DMS 273 (cell line): ENCODE data around the gene SMCO4.
"Not testable (repeated sequence)": the region's sequence is repeated elsewhere in the genome, so short reads cannot be mapped to it uniquely, and the experiment has no call there.

Experiments
- DNase-seq: peaks from one replicate; lab custom pipeline; 2025; ENCODE audit not compliant: unreplicated experiment; lab: John Stamatoyannopoulos, UW

SMCO4 gene

GRCh38 chr11:93560199-93560932 lies 17.2 kb upstream of the SMCO4 start:
- no peak for DNase-seq

DNA sequence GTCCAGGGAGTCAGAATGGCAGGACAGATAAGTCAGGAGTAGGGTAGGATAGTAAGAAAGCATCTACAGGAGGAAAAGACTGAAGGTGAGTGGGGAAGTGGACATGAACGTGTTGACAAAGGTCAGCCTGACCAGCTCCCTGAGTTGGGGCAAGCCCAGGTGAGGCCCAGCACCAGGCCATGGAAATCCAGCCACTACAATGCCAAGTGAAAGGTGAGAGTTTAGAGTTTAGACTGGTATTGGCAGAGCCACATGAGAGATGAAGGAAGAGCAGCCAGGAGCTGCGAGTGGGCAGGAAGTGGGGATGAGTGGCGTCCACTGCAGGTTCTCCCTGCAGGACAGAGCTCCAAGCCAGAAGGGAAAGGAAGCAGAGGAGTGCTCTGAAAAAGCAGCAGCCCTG lies 16.5 kb upstream of the SMCO4 start:
- DNase-seq, result no peak

DNA sequence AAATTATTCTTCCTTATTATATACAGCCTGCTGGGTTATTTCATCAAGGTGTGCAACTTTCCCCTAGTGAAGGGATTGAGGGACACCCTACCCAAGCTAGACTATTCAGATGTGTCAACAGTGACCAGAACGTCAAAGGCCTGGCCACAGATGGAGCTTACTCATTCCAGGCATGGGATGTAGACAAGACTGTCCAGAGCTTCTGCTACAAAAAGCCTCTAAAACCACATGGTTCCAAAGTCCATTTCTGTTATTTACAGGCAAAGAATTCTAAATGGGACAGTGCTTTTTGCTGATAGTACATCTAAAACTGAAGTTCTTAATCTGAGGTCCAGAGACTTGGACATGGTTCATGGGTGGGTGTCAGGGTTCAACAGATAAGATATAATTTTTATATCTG lies 9.7 kb upstream of the SMCO4 start:
- DNase-seq, result no peak

DNA sequence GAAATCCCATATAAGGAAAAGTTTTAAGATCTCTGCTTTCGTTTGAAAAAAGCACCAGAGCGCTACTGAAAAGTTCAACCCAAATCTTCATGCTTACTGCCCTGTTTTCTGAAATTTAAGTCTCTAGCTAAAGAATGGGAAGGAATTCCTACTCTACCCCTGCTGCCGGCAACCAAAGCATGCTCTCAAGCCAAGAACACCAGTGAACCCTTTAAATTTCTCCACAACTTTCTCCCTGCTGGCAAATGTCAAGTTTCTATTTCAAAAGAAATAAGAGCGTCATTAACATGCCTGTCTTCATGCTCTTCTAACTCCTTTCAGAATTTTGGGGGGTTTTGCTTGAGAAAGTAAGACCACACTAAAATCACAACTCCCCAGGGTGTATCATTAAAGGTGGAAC lies 6.8 kb upstream of the SMCO4 start:
- no peak for DNase-seq

DNA sequence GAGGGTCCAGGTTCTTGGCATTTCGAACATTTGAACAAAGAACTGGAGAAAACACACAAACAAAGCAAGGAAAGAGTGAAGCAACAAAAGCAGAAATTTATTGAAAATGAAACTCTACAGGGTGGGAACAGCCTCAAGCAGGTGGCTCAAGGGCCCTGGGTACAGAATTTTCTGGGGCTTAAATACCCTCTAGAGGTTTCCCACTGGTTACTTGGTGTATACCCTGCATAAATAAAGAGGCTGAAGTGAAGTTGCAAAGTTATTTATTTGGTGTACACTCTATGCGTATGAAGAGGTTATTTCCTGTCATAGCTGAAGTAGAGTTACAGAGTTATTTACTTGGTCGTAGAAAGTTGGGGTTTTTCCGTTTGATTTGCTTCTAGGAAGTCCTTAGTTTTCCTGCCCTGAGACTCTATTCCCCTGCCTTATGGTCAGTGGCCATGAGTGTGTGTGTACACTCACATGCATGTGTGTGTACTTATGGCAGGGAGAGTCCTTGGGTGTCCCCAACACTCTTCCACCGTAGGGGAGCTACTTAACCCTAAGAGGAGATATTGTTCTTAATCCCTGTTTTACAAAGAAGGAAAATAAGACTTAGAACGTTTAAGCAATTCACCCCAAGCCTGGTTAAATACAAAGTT lies 5.6 kb upstream of the SMCO4 start:
- no peak for DNase-seq

DNA sequence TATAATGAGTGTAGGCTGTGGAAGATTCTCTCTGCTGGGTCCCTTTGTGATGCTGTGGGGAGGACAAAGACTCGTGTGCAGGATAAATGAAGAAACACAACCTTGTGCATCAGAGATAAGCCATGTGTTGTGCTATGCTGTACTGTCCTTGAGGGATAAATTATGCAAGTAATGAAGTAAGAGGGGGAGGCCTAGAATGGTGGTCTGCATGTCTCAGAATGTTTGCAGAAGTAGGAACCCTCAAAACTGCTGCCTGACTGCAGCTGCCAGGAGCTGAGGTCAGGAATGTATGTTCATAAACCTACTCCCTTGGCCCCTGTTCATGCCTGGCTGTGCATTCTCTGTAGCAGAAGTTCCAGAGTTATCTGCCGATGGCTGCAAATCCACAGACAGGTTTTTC lies 4.6 kb upstream of the SMCO4 start:
- no peak for DNase-seq

DNA sequence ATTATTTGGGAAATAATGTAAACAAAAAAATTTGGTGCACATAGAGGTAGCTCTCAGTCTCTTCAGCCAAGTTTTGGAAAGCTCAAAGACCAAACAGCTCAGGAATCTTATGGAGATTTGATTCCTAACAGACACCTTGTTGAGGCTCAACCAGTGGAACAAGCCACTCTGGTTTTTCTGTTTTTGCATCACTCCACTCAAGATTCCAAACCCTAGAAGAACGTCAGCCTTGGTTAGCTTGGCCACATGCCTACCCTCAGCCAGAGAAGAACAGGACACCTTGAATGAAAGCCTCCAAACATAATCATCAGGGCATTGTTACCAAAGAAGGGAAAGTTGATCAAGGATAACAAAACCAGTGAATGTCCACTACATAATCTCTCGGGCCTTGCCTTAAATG lies 3.8 kb upstream of the SMCO4 start:
- DNase-seq, result no peak

DNA sequence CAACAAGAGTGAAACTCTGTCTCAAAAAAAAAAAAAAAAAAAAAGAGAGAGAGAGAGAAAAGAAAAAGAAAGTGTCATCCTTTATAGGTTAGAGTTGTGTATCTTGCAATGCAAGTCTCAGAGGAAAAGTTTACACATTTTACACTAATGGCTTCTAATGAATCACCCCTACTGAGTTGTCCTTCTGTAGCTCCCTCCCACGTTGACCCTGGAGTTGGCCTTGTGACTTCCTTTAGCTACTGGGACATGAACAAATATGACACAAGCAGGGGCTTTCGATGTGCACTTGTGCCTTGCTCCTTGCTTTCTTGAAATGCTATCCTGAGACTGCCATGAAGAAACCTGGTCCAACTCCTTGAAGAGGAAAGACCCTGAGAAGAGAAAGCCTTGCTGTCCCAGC lies 2.4 kb upstream of the SMCO4 start:
- DNase-seq, result no peak

DNA sequence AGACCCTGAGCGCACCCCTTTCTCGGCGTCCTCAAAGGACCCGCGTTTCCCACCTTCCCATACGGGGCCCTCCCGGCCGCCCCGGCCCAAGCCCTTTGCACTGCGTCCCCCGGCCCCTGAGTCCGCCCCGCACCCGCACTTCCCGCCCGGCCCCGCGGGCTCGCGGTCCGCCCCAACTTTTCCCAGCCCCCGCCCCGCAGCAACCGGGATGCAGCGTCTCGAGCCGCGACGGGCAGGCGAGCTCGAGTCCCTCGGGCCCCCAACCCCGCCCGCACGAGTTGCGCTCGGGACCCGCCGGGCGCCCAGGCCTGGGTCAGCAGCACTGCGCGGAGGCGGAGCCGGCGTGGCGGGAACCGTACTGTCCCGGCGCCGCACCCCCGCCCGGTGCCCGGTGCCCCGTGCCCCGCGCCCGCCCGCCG lies 371 bp downstream of the SMCO4 start:
- peak; percentile 56 for DNase-seq

- peak; percentile 47 for DNase-seq
These were observed 1.0 kb downstream of the SMCO4 start for GRCh38 chr11:93541884-93542810.

DNA sequence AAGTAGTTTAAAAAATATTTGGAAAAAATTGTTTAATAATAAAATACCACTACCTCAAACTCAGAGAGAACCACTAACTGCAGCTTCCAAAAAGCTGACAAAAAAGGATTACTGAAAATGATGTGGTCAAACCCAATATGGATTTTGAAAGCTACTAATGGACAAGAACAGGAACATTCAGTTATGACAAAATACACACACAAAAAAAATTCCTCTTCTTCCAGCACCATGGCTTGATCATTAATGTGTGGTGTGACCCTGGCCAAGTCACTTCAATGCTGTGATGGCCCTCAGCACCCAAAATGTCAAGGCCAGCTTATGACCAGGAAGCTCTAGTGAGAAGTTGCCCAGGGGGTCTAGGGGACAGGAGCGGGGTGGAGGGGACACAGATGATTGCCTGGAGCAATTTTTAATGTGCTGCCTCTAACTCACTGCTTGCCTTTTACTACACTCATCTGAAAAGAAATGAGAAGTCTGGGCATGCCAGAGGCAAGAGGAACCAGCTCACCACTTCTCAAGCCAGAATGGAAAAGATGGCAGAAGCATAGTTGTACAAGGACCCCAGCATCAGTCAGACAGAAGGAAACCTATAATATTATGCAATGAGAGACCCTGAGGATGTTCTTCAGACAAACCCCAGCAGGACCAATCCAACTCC lies 2.2 kb downstream of the SMCO4 start:
- no peak for DNase-seq

GRCh38 chr11:93540337-93540736 lies 2.9 kb downstream of the SMCO4 start:
- DNase-seq, result no peak

DNA sequence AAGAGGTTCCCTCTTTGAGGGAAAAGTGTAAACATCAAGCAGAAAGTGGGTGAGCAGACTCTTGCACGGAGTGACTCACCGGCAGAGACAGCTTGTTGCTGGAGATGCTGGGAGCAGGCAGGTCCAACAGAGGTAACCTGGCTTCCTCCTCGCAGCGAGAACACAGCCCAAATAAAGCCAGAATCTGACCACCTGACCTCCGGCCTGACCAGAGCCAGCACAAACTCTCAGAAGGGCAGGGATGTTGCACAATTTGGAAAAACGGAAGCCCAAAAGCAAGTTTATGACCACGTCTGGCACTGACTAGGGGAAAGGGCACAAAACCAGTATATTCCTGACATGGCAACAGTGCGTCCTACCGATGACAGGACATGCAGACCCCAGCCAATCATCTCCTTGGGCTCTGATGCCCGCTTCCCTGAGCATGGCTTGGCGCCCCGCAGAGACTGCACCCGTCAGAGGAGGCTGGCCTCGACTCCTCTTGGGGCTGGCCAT lies 5.4 kb downstream of the SMCO4 start:
- no peak for DNase-seq

DNA sequence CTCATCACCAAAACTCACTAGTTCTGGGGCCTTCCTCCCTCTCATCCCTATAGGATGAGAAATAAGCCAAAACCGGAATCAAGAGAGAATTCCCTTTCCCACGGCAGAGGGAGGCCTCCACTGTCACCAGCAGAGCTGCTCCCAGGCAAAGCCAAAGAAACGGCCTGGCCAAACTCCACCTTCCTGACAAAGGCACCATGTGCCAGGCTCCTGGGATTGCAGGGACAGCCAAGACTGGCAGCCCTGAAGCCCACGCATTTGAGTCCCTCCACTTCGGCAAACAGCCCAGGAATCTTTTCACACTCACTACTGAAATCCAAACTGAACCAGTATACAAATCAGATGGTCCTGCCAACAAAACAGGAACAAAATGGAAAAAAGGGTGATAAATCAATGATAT lies 6.1 kb downstream of the SMCO4 start:
- DNase-seq, result peak; percentile 18

- DNase-seq, result no peak
These were observed 6.9 kb downstream of the SMCO4 start for GRCh38 chr11:93536101-93536861.

- not testable (repeated sequence) for DNase-seq
These were observed 7.6 kb downstream of the SMCO4 start for GRCh38 chr11:93535578-93535977.

GRCh38 chr11:93532806-93533205 lies 10.4 kb downstream of the SMCO4 start:
- peak; percentile 11 for DNase-seq

GRCh38 chr11:93532281-93532789 lies 10.9 kb downstream of the SMCO4 start:
- DNase-seq, result peak; percentile 10

DNA sequence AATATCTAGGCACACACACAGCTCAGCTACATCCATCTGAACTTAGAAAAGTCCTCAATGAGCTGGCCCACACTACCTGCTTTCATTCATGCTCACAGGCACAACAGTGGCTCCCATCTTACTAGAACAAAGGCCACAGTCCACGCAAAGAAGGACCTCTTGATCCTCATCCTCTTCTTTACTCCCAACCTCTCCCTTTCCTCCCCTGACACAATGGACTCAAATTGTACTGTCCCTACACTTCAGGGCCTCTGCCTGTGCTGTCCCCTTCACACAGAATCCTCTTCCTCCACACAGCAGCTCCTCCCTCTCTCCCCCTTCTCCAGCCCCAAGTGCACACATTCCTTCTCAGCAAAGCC lies 12.7 kb downstream of the SMCO4 start:
- DNase-seq, result no peak
